SK-MEL-5 (cell line): Measurements from ENCODE around the gene NAPSA. TPM values are rescaled to one million over a fixed set of nuclear protein-coding genes. Genes with fewer than 3 reads are reported as not detected.

Experiments
- DNase-seq: peaks from one replicate; pipeline ENCODE4 v3.0.0-alpha.2; 2016; ENCODE audit warnings: low read depth, low spot score
- in situ Hi-C: cut with HindIII; loops from 2 replicates; pipeline ENCODE4 v1.10.0; 2016; ENCODE audit warnings: low sequenced_read_pairs, high pct_unique_total_duplicates, low pct_unique_long_range_greater_than_20kb
- total RNA-seq: library from RNA; depleted of rRNA; stranded (reverse); fragments of >200 nt; shearing (Covaris generic); gene quantifications from 2 replicates; pipeline ENCODE4 v1.2.3, GENCODE V29; 2014; rRNA removed

NAPSA gene
- total RNA-seq, 1 experiment from 2014 or later, result 0.48 TPM

- DNase-seq, result peak; percentile 70
- in situ Hi-C loops, result no loop called here
Observed at GRCh38 chr19:50311723-50312635, 53.5 kb downstream of the NAPSA start.

GRCh38 chr19:50310759-50311465 is 54.5 kb downstream of the NAPSA start:
- in situ Hi-C loops, result no loop called here
- DNase-seq, result no peak

GRCh38 chr19:50309396-50310125 is 55.9 kb downstream of the NAPSA start:
- no peak for DNase-seq
- in situ Hi-C loops, result no loop called here

GRCh38 chr19:50308991-50309390 is 56.4 kb downstream of the NAPSA start:
- in situ Hi-C loops, result no loop called here
- no peak for DNase-seq

Other genes starting within 250 kb of the NAPSA start
- gene IZUMO2, start 202.4 kb downstream of the NAPSA start, total RNA-seq, result not detected in 2 replicates
- 15.1 and 22.2 TPM in 2 replicates for gene MYH14, start 162.0 kb downstream of the NAPSA start, total RNA-seq
- 0.55 and 0.59 TPM in 2 replicates for gene KCNC3, start 36.3 kb downstream of the NAPSA start, total RNA-seq
- 82.1 and 82.4 TPM in 2 replicates for gene NR1H2, start 10.8 kb upstream of the NAPSA start, total RNA-seq
- gene POLD1, start 18.7 kb upstream of the NAPSA start, total RNA-seq, result 30.7 and 32.7 TPM in 2 replicates
- not detected in 2 replicates for gene SPIB, start 53.3 kb upstream of the NAPSA start, total RNA-seq
- not detected in 2 replicates for gene MYBPC2, start 67.3 kb upstream of the NAPSA start, total RNA-seq
- 127 and 148 TPM in 2 replicates for gene EMC10, start 110.9 kb upstream of the NAPSA start, total RNA-seq
- 0.27 and 0.29 TPM in 2 replicates for gene GARIN5A, start 111.2 kb upstream of the NAPSA start, total RNA-seq
- 26.4 and 29.0 TPM in 2 replicates for gene JOSD2, start 145.6 kb upstream of the NAPSA start, total RNA-seq
- not detected in 2 replicates for gene ASPDH, start 148.3 kb upstream of the NAPSA start, total RNA-seq
- gene LRRC4B, start 202.8 kb upstream of the NAPSA start, total RNA-seq, result 6.3 and 6.9 TPM in 2 replicates